Activated CD4-positive, alpha-beta memory T cell treated with anti-CD3 and anti-CD28 coated beads, Interleukin-2, amount 10 ng/mL, durations not matched to agents 7 days and 5 days (primary cell): ENCODE data around the gene FTCD. TPM values are rescaled to one million over a fixed set of nuclear protein-coding genes. Genes with fewer than 3 reads are reported as not detected.

ENCODE experiments used
- CTCF ChIA-PET: fragments of 350-600 bp; sonication (Branson Sonifier 250); formaldehyde crosslinking; loops from one replicate; lab custom pipeline; 2021; ENCODE audit warnings: antibody characterized with exemption, inconsistent platforms; lab: Charles Lee
- POLR2A ChIA-PET: fragments of 350-600 bp; sonication (Branson Sonifier 250); formaldehyde crosslinking; loops from one replicate; lab custom pipeline; 2021; ENCODE audit warnings: antibody characterized with exemption; lab: Charles Lee
- DNase-seq: peaks from one replicate; pipeline ENCODE4 v3.0.0-alpha.2; 2020
- H3K27ac Mint-ChIP-seq: one replicate; pipeline ENCODE4 v1.8.0; 2021; ENCODE audit warnings: mild to moderate bottlenecking, mixed read lengths
- H3K27me3 Mint-ChIP-seq: one replicate; pipeline ENCODE4 v1.8.0; 2021; ENCODE audit warnings: mixed read lengths
- H3K36me3 Mint-ChIP-seq: one replicate; pipeline ENCODE4 v1.8.0; 2021; ENCODE audit warnings: low read depth, mixed read lengths
- H3K4me1 Mint-ChIP-seq: one replicate; pipeline ENCODE4 v1.8.0; 2021; ENCODE audit warnings: mixed read lengths
- H3K4me3 Mint-ChIP-seq: one replicate; pipeline ENCODE4 v1.8.0; 2021; ENCODE audit warnings: mild to moderate bottlenecking, mixed read lengths
- H3K9me3 Mint-ChIP-seq: one replicate; pipeline ENCODE4 v1.8.0; 2021; ENCODE audit warnings: mixed read lengths
- total RNA-seq, 2 experiments: library from RNA; stranded (reverse); gene quantifications; one replicate each; pipeline ENCODE4 v1.2.3, GENCODE V29; 2021

Gene FTCD
- total RNA-seq, 2 experiments from 2014 or later, result 0.18 TPM; not detected in 1

GRCh38 chr21:46121286-46122221, 33.8 kb downstream of the FTCD start:
- no peak for DNase-seq
- Mint-ChIP-seq H3K9me3 (no peaks in the 10 kb centered on the region), H3K27ac (no peak overlapping the region), H3K27me3 (no peaks in the 10 kb centered on the region), H3K4me1 (no peaks in the 10 kb centered on the region), H3K4me3 (no peak overlapping the region), H3K36me3 (no peaks in the 10 kb centered on the region)
- CTCF ChIA-PET, result no interaction called here
- POLR2A ChIA-PET, result no interaction called here

GRCh38 chr21:46120301-46121285, 34.8 kb downstream of the FTCD start:
- ChIA-PET POLR2A (no interaction called here), CTCF (no interaction called here)
- no peak for DNase-seq
- Mint-ChIP-seq H3K4me3 (no peak overlapping the region), H3K27me3 (no peaks in the 10 kb centered on the region), H3K9me3 (no peaks in the 10 kb centered on the region), H3K27ac (no peak overlapping the region), H3K36me3 (no peaks in the 10 kb centered on the region), H3K4me1 (no peaks in the 10 kb centered on the region)

GRCh38 chr21:46119637-46120271, 35.6 kb downstream of the FTCD start:
- ChIA-PET POLR2A (no interaction called here), CTCF (no interaction called here)
- H3K4me1 Mint-ChIP-seq, result no peaks in the 10 kb centered on the region
- no peak for DNase-seq
- no peaks in the 10 kb centered on the region for H3K27me3 Mint-ChIP-seq
- no peak overlapping the region for H3K4me3 Mint-ChIP-seq
- H3K27ac Mint-ChIP-seq, result no peak overlapping the region
- H3K9me3 Mint-ChIP-seq, result no peaks in the 10 kb centered on the region
- H3K36me3 Mint-ChIP-seq, result no peaks in the 10 kb centered on the region

GRCh38 chr21:46119144-46119636, 36.2 kb downstream of the FTCD start:
- H3K27ac Mint-ChIP-seq, result no peak overlapping the region
- no peaks in the 10 kb centered on the region for H3K36me3 Mint-ChIP-seq
- DNase-seq, result no peak
- H3K27me3 Mint-ChIP-seq, result no peaks in the 10 kb centered on the region
- no peaks in the 10 kb centered on the region for H3K9me3 Mint-ChIP-seq
- no peak overlapping the region for H3K4me3 Mint-ChIP-seq
- POLR2A ChIA-PET, result no interaction called here
- no peaks in the 10 kb centered on the region for H3K4me1 Mint-ChIP-seq
- CTCF ChIA-PET, result no interaction called here

GRCh38 chr21:46118316-46119143, 36.8 kb downstream of the FTCD start:
- POLR2A ChIA-PET, result interaction anchor here (0.6 kb wide), 1 partner anchor 21 kb away, joined by 3 read pairs; the partner anchor contains the start of gene COL6A2
- H3K4me3 Mint-ChIP-seq, result no peak overlapping the region
- no peak for DNase-seq
- CTCF ChIA-PET, result no interaction called here
- H3K4me1 Mint-ChIP-seq, result no peaks in the 10 kb centered on the region
- no peaks in the 10 kb centered on the region for H3K9me3 Mint-ChIP-seq
- no peaks in the 10 kb centered on the region for H3K36me3 Mint-ChIP-seq
- no peak overlapping the region for H3K27ac Mint-ChIP-seq
- no peaks in the 10 kb centered on the region for H3K27me3 Mint-ChIP-seq

GRCh38 chr21:46117586-46118315, 37.6 kb downstream of the FTCD start:
- H3K4me3 Mint-ChIP-seq, result no peak overlapping the region
- POLR2A ChIA-PET, result interaction anchor here (0.6 kb wide), 1 partner anchor 20 kb away, joined by 3 read pairs; the partner anchor contains the start of gene COL6A2
- DNase-seq, result no peak
- no peaks in the 10 kb centered on the region for H3K27me3 Mint-ChIP-seq
- no peaks in the 10 kb centered on the region for H3K36me3 Mint-ChIP-seq
- H3K4me1 Mint-ChIP-seq, result no peaks in the 10 kb centered on the region
- no peaks in the 10 kb centered on the region for H3K9me3 Mint-ChIP-seq
- no peak overlapping the region for H3K27ac Mint-ChIP-seq
- CTCF ChIA-PET, result no interaction called here

- no peaks in the 10 kb centered on the region for H3K4me1 Mint-ChIP-seq
- H3K4me3 Mint-ChIP-seq, result no peak overlapping the region
- CTCF ChIA-PET, result no interaction called here
- DNase-seq, result no peak
- POLR2A ChIA-PET, result no interaction called here
- H3K27me3 Mint-ChIP-seq, result no peaks in the 10 kb centered on the region
- H3K9me3 Mint-ChIP-seq, result no peaks in the 10 kb centered on the region
- no peak overlapping the region for H3K27ac Mint-ChIP-seq
- no peaks in the 10 kb centered on the region for H3K36me3 Mint-ChIP-seq
Measured at GRCh38 chr21:46116776-46117585, 38.4 kb downstream of the FTCD start.

- CTCF ChIA-PET, result no interaction called here
- Mint-ChIP-seq H3K36me3 (no peaks in the 10 kb centered on the region), H3K9me3 (no peaks in the 10 kb centered on the region), H3K4me1 (no peaks in the 10 kb centered on the region), H3K27ac (no peak overlapping the region), H3K27me3 (no peaks in the 10 kb centered on the region), H3K4me3 (no peak overlapping the region)
- DNase-seq, result no peak
- POLR2A ChIA-PET, result no interaction called here
Measured at GRCh38 chr21:46116189-46116775, 39.1 kb downstream of the FTCD start.

GRCh38 chr21:46115441-46116188, 39.8 kb downstream of the FTCD start:
- CTCF ChIA-PET, result no interaction called here
- H3K36me3 Mint-ChIP-seq, result no peaks in the 10 kb centered on the region
- H3K4me1 Mint-ChIP-seq, result no peaks in the 10 kb centered on the region
- POLR2A ChIA-PET, result no interaction called here
- no peak overlapping the region for H3K27ac Mint-ChIP-seq
- no peak for DNase-seq
- no peak overlapping the region for H3K4me3 Mint-ChIP-seq
- no peaks in the 10 kb centered on the region for H3K27me3 Mint-ChIP-seq
- H3K9me3 Mint-ChIP-seq, result no peaks in the 10 kb centered on the region

- Mint-ChIP-seq H3K4me3 (no peak overlapping the region), H3K27me3 (no peaks in the 10 kb centered on the region), H3K36me3 (no peaks in the 10 kb centered on the region), H3K27ac (no peak overlapping the region), H3K4me1 (no peaks in the 10 kb centered on the region), H3K9me3 (no peaks in the 10 kb centered on the region)
- no peak for DNase-seq
- CTCF ChIA-PET, result interaction anchor here (0.8 kb wide), 1 partner anchor 29 kb away, joined by 3 read pairs; no protein-coding TSS in a partner anchor
- POLR2A ChIA-PET, result no interaction called here
Measured at GRCh38 chr21:46114963-46115362, 40.4 kb downstream of the FTCD start.
